T-cell (primary cell): ENCODE results near the gene CCND3. TPM values are rescaled to one million over a fixed set of nuclear protein-coding genes. Genes with fewer than 3 reads are reported as not detected.

Experiments
- ATAC-seq, 4 experiments: fragments of 200-7000 bp in 3 of 4; fragments of 150-1000 bp in 1 of 4; cut with Tn5 transposase; replicated peaks in 1 of 4; 1 replicate in 3 of 4; 2 replicates in 1 of 4; pipeline ENCODE4 v1.10.0; 2021; ENCODE audit warnings: moderate library complexity in 3 of 4, mild to moderate bottlenecking in 2 of 4, moderate number of reproducible peaks in 1 of 4
- CTCF ChIA-PET, 2 donors: fragments of 300-600 bp; sonication (Branson Sonifier 250); formaldehyde crosslinking; loops; one replicate each; lab custom pipeline; 2022; ENCODE audit warnings: antibody characterized with exemption in 2 of 2; lab: Charles Lee
- POLR2A ChIA-PET, 2 donors: fragments of 300-600 bp; sonication (Branson Sonifier 250); formaldehyde crosslinking; loops; one replicate each; lab custom pipeline; 2022; ENCODE audit warnings: antibody characterized with exemption in 2 of 2; lab: Charles Lee
- DNase-seq, 35 experiments: peaks; one replicate each; pipeline versions ENCODE4 v3.0.0 to v3.0.0-alpha.2; 2013 to 2023
- H3K27ac ChIP-seq: one replicate; pipeline ENCODE4 v1.5.1; 2013; ENCODE audit warnings: low read length
- H3K27me3 ChIP-seq, 2 experiments: replicated peaks in 1 of 2; 1 replicate in 1 of 2; 2 replicates in 1 of 2; pipeline versions ENCODE4 v1.6.1 to v1.7.0; 2013; ENCODE audit warnings: low read length in 1 of 2, mixed read lengths in 1 of 2; ENCODE audit not compliant: control insufficient read depth in 2 of 2, insufficient read depth in 2 of 2; ENCODE audit errors: extremely low read depth in 1 of 2
- H3K36me3 ChIP-seq, 2 donors: 1 replicate in 1 of 2; 2 replicates in 1 of 2; pipeline versions ENCODE4 v1.6.1 to v1.7.0; 2013; ENCODE audit warnings: low read length in 1 of 2; ENCODE audit not compliant: control insufficient read depth in 2 of 2, insufficient read depth in 1 of 2; ENCODE audit errors: extremely low read depth in 1 of 2
- H3K4me1 ChIP-seq, 2 experiments: 1 replicate in 1 of 2; 2 replicates in 1 of 2; pipeline versions ENCODE4 v1.6.1 to v1.7.0; 2013; ENCODE audit warnings: low read length in 2 of 2, mixed read lengths in 1 of 2; ENCODE audit not compliant: insufficient read depth in 2 of 2, control insufficient read depth in 1 of 2; ENCODE audit errors: extremely low read depth in 1 of 2
- H3K4me3 ChIP-seq, 2 donors: 1 replicate in 1 of 2; 2 replicates in 1 of 2; pipeline versions ENCODE4 v1.5.1 to v1.7.0; 2013; ENCODE audit warnings: mild to moderate bottlenecking in 2 of 2, low read length in 1 of 2, moderate library complexity in 1 of 2; ENCODE audit not compliant: control insufficient read depth in 1 of 2; ENCODE audit errors: extremely low read depth in 1 of 2
- H3K9me3 ChIP-seq: 2 replicates; pipeline ENCODE4 v1.7.0; 2013
- H3K27ac Mint-ChIP-seq, 2 donors: one replicate each; pipeline ENCODE4 v1.8.0; 2020 to 2021; ENCODE audit warnings: mild to moderate bottlenecking in 2 of 2, mixed read lengths in 2 of 2
- H3K27me3 Mint-ChIP-seq, 2 donors: one replicate each; pipeline ENCODE4 v1.8.0; 2021 to 2022; ENCODE audit warnings: mixed read lengths in 2 of 2
- H3K36me3 Mint-ChIP-seq: one replicate; pipeline ENCODE4 v1.8.0; 2021; ENCODE audit warnings: mixed read lengths
- H3K4me1 Mint-ChIP-seq, 3 donors: one replicate each; pipeline ENCODE4 v1.8.0; 2020 to 2022; ENCODE audit warnings: mixed read lengths in 3 of 3, mild to moderate bottlenecking in 1 of 3
- H3K4me3 Mint-ChIP-seq, 3 donors: one replicate each; pipeline ENCODE4 v1.8.0; 2020 to 2022; ENCODE audit warnings: mild to moderate bottlenecking in 3 of 3, mixed read lengths in 3 of 3, moderate library complexity in 3 of 3
- H3K9me3 Mint-ChIP-seq, 3 donors: one replicate each; pipeline ENCODE4 v1.8.0; 2020 to 2022; ENCODE audit warnings: mixed read lengths in 3 of 3
- WGBS: methylation state at CpG from one replicate; pipeline ENCODE4 v1.1.5; 2013; ENCODE audit warnings: missing lambda C conversion rate; ENCODE audit not compliant: insufficient coverage; 5-methylcytosine and 5-hydroxymethylcytosine counted together
- total RNA-seq, 35 experiments: library from RNA in 6 of 35; stranded (reverse) in 6 of 35; fragments of 120-200 nt in 1 of 35; gene quantifications; one replicate each; pipeline versions ENCODE4 v1.2.1 to v1.2.4 and lab custom pipeline; 2013 to 2026

The CCND3 gene
- total RNA-seq, 5 donors from 2014 or later (not counting 1 experiment from before 2014, with no cell fraction given) = 265 to 532 (median 284) TPM

- Mint-ChIP-seq H3K36me3 (peaks cover 28% of the 10 kb centered on the region), H3K4me3 (no peak overlapping the region), H3K27me3 (no peaks in the 10 kb centered on the region), H3K27ac (no peak overlapping the region), H3K4me1 (peaks cover 7 to 18% (median 13%) of the 10 kb centered on the region in 3 donors), H3K9me3 (no peaks in the 10 kb centered on the region)
- POLR2A ChIA-PET = interaction anchor here in 1 of 2 donors (0.5 to 0.6 kb wide), 2 partner anchors 18 to 31 kb away, joined by 5 read pairs; no protein-coding TSS in a partner anchor
- H3K27ac ChIP-seq = no peak overlapping the region
- no peaks in the 10 kb centered on the region for H3K9me3 ChIP-seq
- ATAC-seq (no peak), DNase-seq (no peak)
- no peaks in the 10 kb centered on the region for H3K27me3 ChIP-seq
- peaks cover 0 to 2% of the 10 kb centered on the region in 2 experiments for H3K4me1 ChIP-seq
- CTCF ChIA-PET = no interaction called here
- H3K36me3 ChIP-seq = peaks cover 0 to 29% of the 10 kb centered on the region in 2 donors
- no CpG with 5 or more reads among the region's 2 CpGs for WGBS
- no peak overlapping the region for H3K4me3 ChIP-seq
These were observed 27.3 kb downstream of the CCND3 start for GRCh38 chr6:41914343-41914742.

GRCh38 chr6:41909727-41910126 is 31.9 kb downstream of the CCND3 start:
- Histone ChIP-seq H3K36me3 (peaks cover 0 to 43% of the 10 kb centered on the region in 2 donors), H3K4me3 (no peak overlapping the region), H3K27ac (no peak overlapping the region), H3K27me3 (no peaks in the 10 kb centered on the region), H3K9me3 (no peaks in the 10 kb centered on the region), H3K4me1 (peaks cover 0 to 7% of the 10 kb centered on the region in 2 experiments)
- H3K27ac Mint-ChIP-seq = no peak overlapping the region
- no peak overlapping the region for H3K4me3 Mint-ChIP-seq
- peaks cover 42% of the 10 kb centered on the region for H3K36me3 Mint-ChIP-seq
- H3K4me1 Mint-ChIP-seq = peaks cover 10 to 26% (median 20%) of the 10 kb centered on the region in 3 donors
- no peaks in the 10 kb centered on the region for H3K9me3 Mint-ChIP-seq
- ChIA-PET CTCF (no interaction called here), POLR2A (no interaction called here)
- DNase-seq = no peak
- H3K27me3 Mint-ChIP-seq = no peaks in the 10 kb centered on the region
- no peak for ATAC-seq
- WGBS = no CpG with 5 or more reads among the region's 1 CpG

- Histone ChIP-seq H3K4me1 (peaks cover 2 to 7% of the 10 kb centered on the region in 2 experiments), H3K27me3 (no peaks in the 10 kb centered on the region), H3K4me3 (no peak overlapping the region), H3K9me3 (no peaks in the 10 kb centered on the region), H3K36me3 (peaks cover 0 to 16% of the 10 kb centered on the region in 2 donors), H3K27ac (no peak overlapping the region)
- H3K4me3 Mint-ChIP-seq = no peak overlapping the region
- ChIA-PET POLR2A (no interaction called here), CTCF (interaction anchor here in 1 of 2 donors (0.9 to 1.7 kb wide), 2 partner anchors 19 to 143 kb away, joined by 4 to 7 read pairs; partner anchors contain the start of genes BYSL and MED20)
- H3K36me3 Mint-ChIP-seq = peaks cover 16% of the 10 kb centered on the region
- H3K27ac Mint-ChIP-seq = no peak overlapping the region
- ATAC-seq (peak; percentile 50 to 83 (median 70)), DNase-seq (peak in 34 of 35 experiments; percentile 19 to 80 (median 48))
- H3K27me3 Mint-ChIP-seq = no peaks in the 10 kb centered on the region
- 64% methylated on average over 1 of the region's 1 CpG for WGBS
- H3K9me3 Mint-ChIP-seq = no peaks in the 10 kb centered on the region
- peaks cover 14 to 26% (median 23%) of the 10 kb centered on the region in 3 donors for H3K4me1 Mint-ChIP-seq
These were observed 39.6 kb downstream of the CCND3 start for GRCh38 chr6:41901882-41902519.

- no peak for ATAC-seq
- WGBS = no CpG with 5 or more reads among the region's 1 CpG
These were observed 40.7 kb downstream of the CCND3 start for GRCh38 chr6:41900861-41901260.

GRCh38 chr6:41896281-41896680 is 45.3 kb downstream of the CCND3 start:
- peak overlapping the region; percentile 70 to 88 for H3K27ac Mint-ChIP-seq
- peak overlapping the region; percentile 59 for H3K27ac ChIP-seq
- peak overlapping the region in 1 of 3 donors; percentile 31 for H3K4me3 Mint-ChIP-seq
- peaks cover 0 to 6% of the 10 kb centered on the region in 2 experiments for H3K27me3 ChIP-seq
- H3K27me3 Mint-ChIP-seq = no peaks in the 10 kb centered on the region
- H3K36me3 Mint-ChIP-seq = no peaks in the 10 kb centered on the region
- H3K4me1 ChIP-seq = peaks cover 15 to 21% of the 10 kb centered on the region in 2 experiments
- peaks cover 0 to 2% of the 10 kb centered on the region in 2 donors for H3K36me3 ChIP-seq
- ATAC-seq = no peak
- no peaks in the 10 kb centered on the region for H3K9me3 ChIP-seq
- WGBS = no CpG with 5 or more reads among the region's 3 CpGs
- H3K4me3 ChIP-seq = peak overlapping the region in 1 of 2 donors; percentile 92
- ChIA-PET CTCF (interaction anchor here (0.6 to 2.5 kb wide), 7 partner anchors 25 to 318 kb away, joined by 4 to 23 read pairs (median 6); partner anchors contain the start of genes BYSL (in 1 of the 2), MED20 (in 1 of the 2), TAF8 (in 1 of the 2) and TOMM6 (in 1 of the 2)), POLR2A (interaction anchor here in 1 of 2 donors (0.7 kb wide), 2 partner anchors 18 to 144 kb away, joined by 5 to 11 read pairs; no protein-coding TSS in a partner anchor)
- no peaks in the 10 kb centered on the region for H3K9me3 Mint-ChIP-seq
- DNase-seq = no peak
- H3K4me1 Mint-ChIP-seq = peaks cover 9 to 17% (median 11%) of the 10 kb centered on the region in 3 donors

More at GRCh38 chr6:41900861-41901260, 40.7 kb downstream of the CCND3 start:
- no peak for DNase-seq
- H3K9me3 Mint-ChIP-seq = no peaks in the 10 kb centered on the region
- Histone ChIP-seq H3K27ac (no peak overlapping the region), H3K27me3 (no peaks in the 10 kb centered on the region), H3K36me3 (peaks cover 0 to 6% of the 10 kb centered on the region in 2 donors), H3K4me1 (peaks cover 10 to 12% of the 10 kb centered on the region in 2 experiments), H3K4me3 (no peak overlapping the region), H3K9me3 (no peaks in the 10 kb centered on the region)
- no peak overlapping the region for H3K27ac Mint-ChIP-seq
- H3K36me3 Mint-ChIP-seq = peaks cover 9% of the 10 kb centered on the region
- H3K27me3 Mint-ChIP-seq = no peaks in the 10 kb centered on the region
- ChIA-PET CTCF (interaction anchor here in 1 of 2 donors (0.9 kb wide), 1 partner anchor 20 kb away, joined by 4 read pairs; the partner anchor contains the start of genes BYSL and MED20), POLR2A (no interaction called here)
- H3K4me1 Mint-ChIP-seq = peaks cover 20 to 29% (median 25%) of the 10 kb centered on the region in 3 donors
- no peak overlapping the region for H3K4me3 Mint-ChIP-seq
